ENCODE data around the gene ABHD10.

The ABHD10 gene

DNA sequence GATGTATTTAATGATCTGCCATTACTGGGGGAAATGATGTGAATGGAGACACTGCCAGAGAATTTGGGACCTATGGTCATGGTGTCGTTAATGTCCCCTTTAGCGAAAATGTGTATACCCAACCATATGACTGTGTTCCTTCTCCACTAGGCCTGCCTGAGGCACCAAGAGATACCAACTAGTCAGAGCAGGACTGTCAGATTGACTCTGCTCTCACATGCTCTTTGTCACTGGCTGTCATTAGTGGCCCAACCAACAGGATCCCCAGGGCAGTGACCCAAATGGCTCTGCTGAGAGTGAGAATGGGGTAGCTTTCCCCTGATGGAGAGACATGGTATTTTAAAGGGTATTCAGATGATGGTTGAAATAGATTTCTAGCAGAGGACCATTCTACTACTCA, 22.7 kb downstream of the ABHD10 start:
- no peak for DNase-seq (ENCODE audit: low spot score)

DNA sequence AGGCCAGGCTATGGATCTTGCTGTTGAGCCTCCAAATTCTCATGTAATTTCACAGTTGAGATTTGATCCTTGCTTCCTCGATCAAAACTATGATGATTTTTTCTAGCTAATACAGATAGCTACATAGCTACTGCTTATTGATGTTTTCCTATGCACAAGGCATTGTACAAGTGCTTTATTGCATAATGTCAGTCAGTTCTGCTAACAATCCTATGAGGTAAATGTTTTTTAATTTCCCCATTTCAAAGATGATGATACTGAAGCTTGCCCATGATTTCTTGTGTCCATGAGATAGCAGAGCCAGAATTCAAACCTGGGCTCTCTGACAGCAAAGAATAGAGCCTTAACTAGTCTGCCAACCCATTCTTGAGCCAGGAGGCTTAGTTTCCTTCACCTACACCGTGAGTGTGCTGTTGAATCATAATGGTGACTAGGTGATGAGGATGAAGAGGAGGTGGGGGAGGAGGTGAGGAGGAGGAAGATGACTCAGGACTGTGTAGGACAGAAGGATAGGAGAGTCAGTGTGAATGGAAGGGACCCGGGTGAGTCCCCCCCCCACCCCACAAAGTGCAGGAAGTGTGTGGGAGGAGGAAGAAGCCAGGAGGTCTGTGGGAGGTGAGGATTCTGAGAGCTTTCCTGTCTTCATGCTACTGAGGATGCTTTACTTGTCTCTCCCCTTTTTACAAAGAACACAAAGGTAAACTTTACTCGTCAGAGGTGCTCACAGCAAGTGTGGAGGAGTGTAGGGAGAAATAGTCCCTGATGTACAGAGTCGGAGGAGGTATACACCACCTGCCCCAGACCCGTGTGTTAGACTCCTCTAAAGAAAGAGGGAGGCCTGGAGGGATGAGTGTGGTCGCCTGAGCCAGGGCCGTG, 23.5 kb downstream of the ABHD10 start:
- peak; percentile 95 for DNase-seq (ENCODE audit: low spot score)

DNA sequence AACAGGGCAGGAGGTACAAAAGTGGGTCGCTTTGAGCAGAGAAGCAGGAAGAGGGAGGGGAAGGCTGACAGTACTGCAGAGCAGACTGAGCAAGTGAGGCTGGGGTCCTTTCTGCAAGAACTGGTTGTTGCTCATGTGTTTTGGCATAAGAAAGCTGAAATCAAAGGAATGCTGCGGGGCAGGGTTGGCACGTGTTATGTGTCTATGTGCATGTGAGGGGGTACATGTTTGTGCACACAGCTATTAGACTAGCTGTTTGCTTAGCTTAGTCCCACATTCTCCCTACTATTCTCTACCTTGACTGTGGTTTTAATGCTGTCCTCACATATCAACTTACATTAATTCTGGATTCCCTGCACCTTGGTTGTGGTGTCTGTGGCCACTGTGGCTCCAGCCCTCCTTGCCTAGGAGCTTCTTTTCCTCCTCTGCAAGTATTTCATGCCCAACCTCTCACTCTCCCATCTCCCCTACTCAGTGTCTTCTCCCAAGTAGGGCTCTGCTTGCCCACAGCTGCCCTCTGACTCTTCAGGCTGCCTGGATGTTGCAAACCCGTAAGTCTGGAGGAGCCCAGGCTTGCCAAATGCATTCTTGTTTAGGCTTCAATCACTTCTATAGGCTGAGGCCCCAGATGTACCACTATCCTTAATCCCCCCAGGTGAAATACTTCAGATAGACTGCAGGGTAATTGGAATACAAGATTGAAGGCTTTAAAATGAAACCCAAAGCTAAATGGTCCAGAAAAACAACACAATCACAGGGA, 24.7 kb downstream of the ABHD10 start:
- DNase-seq (ENCODE audit: low spot score) = no peak

DNA sequence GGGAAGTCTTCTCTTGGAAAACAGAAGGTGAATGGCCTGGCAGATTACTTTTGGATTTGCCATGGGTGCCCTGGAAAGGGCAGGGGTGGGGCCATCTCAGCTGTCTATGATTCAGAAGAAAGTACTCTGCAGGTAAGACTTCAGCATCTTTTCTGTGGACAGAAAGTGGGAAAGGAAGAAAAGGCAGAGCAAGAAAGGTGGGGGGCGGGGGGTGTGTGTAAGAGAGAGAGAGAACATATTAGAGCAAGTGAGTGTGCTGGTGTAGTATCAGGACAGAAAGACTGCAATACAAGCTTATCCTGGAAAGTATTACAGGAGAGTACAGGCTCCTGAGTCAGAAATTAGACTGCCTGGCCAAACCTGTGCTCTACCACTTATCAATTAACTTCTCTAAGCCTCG, 25.4 kb downstream of the ABHD10 start:
- peak; percentile 27 for DNase-seq (ENCODE audit: low spot score)

DNA sequence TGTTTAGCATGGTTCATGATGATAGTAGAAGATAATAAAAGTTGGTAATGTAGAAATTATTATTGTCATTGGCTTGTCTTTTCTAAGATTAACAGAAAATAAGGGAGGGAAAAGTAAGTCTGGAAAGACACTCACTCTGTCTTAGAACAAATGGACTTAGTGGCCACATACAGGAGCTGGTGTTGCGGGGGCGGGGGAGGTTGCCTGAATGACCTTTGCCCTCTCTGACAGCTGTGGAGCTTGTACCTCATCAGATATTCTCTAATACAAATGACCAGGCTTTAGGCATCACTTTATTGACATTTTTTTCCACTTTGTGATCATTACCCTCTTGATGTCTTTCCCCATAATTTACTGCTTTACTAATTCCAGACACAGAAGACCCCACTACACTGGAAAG, 25.8 kb downstream of the ABHD10 start:
- DNase-seq (ENCODE audit: low spot score) = no peak

DNA sequence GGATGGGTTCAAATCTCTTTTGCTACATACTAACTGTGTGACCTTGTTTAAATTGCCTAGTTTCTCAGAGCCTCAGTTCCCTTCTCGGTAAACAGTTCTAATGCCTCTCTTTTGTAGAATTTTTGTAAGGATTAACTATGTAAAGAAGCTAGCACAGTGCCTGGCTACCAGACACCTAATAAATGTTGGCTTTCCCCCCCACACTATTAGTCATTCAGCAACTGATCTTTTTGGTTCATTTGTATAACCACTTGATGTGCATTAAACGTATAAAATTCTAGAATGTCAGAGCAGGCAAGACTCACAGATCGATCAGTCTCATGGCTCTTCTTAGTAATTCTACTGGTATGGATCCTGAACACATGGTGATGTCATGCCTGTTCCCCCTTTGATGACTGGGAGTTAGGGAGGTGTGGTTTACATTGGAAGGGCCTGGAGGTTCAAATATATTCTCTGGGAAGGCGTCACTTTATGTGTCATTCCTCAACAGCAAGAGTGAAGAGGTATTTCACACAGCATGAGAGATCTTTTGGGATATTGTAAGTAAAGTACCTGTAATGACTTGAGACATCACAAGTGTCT, 26.4 kb downstream of the ABHD10 start:
- DNase-seq (ENCODE audit: low spot score) = peak; percentile 54

DNA sequence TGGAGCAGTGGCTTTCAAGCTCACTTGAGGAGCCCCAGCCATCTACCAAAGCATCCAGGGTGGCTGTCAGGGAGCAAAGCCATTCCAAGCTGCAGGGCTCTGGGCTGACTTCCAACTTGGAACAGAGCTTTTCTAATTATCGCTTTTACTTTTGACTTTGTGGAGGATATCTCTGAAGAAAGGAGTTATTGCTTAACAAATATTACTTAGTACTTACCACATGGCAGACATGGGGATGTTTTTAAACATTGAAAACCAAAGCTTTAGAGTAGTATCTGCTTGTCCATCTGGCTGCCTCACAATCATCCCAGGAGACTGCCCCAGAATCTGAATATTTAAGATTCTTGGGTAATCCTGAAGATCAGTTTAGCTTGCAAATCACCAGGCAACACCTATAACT, 28.8 kb downstream of the ABHD10 start:
- DNase-seq (ENCODE audit: low spot score) = peak; percentile 27

DNA sequence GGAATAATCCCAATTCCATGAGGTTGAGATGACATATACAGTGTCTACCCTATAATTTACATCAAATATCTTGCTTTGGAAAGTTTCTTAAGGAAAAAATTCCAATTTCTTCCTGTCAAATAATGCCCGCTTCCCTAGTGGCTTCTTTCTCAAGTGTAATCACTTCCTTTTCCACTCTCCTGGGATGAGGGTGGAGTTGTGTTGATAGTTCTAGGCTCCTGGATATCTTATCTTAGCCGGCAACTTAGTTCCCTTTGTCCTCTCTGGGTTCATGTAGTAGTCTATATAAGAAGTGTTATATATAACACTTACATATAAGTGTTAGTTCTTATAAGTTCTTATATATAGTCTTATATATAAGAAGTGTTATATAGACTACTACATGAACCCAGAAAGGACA, 30.8 kb downstream of the ABHD10 start:
- DNase-seq (ENCODE audit: low spot score) = no peak

DNA sequence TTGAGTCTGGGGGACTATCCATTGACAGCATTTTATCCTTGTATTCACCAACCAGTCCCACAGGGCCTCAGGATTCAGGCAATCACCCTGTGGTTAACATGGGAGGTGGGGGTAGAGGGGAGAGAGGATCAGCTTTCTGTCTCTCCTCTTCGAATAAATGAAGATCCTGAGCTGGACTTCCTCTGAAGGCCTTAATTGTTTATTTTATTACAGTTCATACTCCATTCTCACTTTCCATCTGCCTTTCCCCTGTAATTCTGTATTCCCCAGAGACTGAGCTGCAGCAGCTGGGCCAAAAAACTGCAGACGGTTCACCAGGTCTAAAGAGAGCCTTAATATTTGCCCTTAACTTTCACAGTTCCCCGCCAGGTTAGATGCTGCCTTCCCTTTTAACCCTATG, 31.8 kb downstream of the ABHD10 start:
- DNase-seq (ENCODE audit: low spot score) = no peak

DNA sequence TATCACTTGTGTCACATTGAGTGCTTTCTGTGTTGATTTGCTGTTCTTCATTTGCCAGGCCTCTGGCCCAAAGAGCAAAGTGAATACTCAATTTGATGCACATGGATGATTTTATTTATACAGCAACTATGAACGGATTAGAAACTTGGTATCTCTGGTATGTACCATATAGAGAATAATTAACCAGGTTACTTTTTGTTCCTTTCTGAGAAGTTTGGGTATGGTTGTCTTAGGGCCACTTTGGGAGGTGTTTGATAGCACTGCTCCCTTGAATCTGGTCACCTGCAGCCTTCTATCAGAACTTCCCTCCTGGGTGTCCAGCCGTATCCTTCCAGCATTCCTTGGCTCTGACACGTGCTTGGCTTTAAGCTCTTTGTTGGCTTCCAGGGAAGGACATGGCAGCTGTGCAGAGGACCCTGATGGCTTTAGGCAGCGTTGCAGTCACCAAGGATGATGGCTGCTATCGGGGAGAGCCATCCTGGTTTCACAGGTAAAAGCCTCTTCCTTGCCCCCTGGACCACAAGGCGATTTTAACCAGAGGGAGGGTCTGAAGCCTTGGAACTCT, 32.6 kb downstream of the ABHD10 start:
- peak; percentile 73 for DNase-seq (ENCODE audit: low spot score)

DNA sequence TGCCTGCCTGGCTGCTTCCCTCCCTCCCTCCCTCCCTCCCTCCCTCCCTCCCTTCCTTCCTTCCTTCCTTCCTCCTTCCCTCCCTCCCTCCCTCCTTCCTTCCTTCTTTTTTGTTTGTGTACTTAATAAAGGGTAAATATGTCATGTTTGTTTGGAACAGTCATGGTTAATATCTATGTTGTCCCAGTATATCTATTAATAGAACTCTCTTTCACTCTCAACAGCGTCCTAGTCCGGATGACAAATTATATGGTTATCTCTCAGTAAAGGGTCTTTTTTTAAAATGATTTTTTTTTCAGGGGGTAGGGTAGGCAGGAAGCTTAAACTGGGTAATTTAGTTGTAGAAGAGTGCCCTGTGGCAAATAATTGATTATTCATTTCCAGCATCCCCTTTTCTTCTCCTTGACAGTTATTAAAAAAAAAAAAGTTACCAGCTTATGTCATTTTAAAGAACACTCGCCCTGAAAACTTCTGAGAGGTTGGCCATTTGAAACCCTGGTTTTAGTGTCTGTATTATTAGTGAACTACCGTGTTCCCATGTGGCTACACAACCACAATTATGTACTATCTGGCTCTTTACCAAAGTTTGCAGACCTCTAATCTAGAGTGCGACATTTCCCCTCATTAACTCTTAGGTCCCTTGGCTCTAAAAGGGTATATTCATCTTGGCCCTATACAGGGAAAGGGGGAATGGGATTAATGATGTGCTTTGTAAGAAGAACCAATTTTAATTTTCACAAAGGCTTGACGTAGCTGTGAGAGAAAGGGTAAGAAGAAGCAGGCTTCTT, 33.6 kb downstream of the ABHD10 start:
- DNase-seq (ENCODE audit: low spot score) = no peak

DNA sequence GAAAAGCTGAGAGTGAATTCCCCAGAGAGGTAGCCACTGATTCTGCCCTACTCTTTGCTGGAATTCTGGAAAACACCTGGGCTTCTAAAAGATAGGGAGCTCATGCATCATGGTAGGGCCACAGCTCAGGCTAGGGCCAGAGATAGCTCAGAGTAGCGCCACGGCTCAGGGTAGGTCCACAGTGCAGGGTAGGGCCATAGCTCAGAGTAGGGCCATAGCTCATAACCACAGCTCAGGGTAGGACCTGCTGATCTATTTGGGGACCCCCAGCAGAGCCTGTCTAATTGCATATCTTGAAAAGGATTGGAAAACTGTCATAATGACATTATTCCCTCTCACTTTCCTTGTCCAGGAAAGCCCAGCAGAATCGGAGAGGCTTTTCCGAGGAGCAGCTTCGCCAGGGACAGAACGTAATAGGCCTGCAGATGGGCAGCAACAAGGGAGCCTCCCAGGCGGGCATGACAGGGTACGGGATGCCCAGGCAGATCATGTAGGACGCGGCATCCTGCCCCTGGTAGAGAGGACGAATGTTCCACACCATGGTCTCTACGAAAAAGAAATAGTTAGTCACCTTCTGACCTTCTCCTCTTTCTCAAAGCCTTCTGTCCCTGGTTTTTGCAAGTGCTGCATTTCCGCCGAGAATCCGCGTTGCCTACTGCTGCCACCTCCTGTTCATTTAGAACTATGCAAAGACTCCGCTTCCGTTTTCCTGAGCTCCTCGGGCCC, 34.4 kb downstream of the ABHD10 start:
- peak; percentile 82 for DNase-seq (ENCODE audit: low spot score)

DNA sequence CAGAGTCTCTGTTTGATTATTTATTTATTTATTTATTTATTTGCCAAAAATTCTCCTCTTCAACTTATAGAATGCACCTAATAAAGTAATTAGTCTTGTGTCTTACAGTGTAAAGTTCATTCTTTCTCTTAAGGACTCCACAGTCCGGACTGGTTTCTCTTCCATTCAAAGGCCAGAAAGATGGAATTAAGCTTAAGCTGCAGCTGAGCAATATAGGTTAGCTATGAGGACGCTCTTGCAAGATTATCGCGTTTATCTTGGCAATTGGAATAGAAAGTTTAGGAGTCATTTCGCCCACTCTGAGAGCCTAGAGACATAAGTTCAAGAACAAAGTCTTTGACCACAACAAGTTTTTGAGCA, 34.9 kb downstream of the ABHD10 start:
- DNase-seq (ENCODE audit: low spot score) = no peak

DNA sequence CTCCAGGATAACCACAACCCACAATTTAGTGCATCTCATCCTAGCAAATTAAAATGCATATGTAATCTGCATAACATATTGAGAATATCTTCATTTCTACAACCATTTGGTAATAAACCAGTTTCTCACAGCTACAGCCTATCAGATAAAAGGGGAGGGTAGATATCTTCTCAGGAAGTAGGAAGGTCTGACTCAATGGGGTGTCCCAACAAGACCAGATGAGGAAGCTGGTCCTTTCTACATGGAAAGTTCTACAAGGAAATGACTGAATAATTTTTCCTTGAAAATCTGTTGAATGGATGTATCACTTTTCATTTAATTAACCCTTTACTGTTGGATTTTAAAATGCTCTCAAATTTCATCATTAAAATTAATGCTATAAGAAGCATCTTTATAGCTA, 38.3 kb downstream of the ABHD10 start:
- peak; percentile 50 for DNase-seq (ENCODE audit: low spot score)

DNA sequence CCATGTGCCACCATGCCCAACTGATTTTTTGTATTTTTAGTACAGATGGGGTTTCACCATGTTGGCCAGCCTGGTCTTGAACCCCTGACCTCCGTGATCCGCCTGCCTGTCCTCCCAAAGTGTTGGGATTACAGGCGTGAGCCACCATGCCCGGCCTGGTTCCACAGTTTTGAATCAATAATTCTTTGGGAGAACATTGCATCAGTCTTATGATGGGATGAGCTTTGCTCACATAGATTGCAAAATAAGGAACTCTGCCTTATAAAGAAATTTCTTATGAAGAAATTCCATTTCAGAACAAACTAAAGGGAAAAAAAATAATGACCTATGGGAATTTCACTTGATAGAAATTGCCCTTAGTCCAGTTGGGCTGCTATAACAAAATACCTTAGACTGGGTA, 39.9 kb downstream of the ABHD10 start:
- DNase-seq (ENCODE audit: low spot score) = no peak

DNA sequence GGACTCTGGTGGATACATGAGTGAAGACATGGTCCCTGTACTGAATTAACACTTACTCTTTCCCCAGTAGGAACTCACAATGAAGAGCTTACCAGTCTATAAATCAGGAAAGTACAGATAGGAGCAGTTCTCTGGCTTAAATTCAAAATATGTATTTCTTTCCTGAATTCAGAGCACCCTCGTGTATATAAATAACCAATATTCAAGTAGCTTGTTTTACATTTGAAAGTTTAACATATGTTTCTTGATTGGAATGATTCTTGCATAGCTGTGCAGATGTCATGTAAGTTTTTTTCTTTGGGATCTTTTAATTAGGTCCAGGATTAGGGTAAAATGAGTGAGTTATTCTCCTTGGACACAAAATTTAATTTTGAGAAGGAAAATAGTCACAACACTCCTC, 40.9 kb downstream of the ABHD10 start:
- no peak for DNase-seq (ENCODE audit: low spot score)

DNA sequence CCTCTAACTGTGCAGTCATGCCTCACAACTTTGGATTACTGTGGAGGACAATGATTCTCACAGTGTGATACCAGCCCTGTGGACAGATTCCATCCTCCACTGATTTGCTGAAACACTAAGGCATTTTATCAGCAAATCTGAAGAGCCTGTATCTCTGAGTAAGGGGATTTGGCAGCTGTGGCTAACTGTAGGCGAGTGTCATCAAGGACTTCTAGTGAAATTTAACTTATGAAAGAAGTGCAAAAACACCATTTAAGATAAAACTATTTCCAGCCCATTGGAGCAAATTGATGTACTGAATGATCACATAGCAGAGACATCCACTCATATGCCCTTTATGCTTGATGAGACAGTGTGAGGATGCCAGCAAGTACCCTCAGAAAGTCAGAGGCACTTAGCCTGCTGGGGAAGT, 41.9 kb downstream of the ABHD10 start:
- DNase-seq (ENCODE audit: low spot score) = peak; percentile 87

DNA sequence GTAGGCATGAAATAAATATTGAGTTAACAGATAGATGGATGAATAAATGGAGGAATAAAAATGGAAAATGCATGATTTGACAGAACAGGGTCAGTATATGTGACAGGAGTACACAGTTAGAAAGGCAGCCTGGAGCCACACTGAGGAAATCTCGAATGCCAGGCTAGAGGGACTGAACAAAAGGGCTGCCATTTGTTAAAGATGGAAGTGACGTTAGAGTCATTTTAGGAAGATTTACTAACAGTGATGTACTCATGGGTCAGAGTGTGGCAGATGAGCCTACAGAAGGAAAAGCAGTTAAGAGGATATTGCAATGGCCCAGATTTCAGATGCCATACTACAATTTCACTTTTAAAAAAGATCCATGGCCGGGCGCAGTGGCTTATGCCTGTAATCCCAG, 48.3 kb downstream of the ABHD10 start:
- no peak for DNase-seq (ENCODE audit: low spot score)

DNA sequence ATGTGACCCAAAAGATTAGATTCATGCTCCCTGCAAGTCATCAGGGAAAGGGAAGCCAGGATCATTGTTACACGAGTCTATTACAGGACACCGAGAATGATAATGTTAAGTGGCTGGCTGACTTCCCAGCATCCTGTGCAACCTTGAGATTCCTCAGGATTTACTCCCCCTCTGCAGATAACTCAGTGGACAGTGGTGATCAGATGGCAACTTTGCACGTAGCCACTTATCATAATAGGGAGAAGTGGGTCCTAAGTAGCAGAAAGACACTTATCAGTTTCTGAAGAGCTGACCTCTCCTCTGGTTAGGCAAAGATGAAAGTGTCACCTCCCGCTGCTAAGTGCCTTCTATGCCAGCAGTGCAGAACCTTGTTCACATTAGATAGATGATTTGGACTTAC, 49.0 kb downstream of the ABHD10 start:
- DNase-seq (ENCODE audit: low spot score) = no peak

DNA sequence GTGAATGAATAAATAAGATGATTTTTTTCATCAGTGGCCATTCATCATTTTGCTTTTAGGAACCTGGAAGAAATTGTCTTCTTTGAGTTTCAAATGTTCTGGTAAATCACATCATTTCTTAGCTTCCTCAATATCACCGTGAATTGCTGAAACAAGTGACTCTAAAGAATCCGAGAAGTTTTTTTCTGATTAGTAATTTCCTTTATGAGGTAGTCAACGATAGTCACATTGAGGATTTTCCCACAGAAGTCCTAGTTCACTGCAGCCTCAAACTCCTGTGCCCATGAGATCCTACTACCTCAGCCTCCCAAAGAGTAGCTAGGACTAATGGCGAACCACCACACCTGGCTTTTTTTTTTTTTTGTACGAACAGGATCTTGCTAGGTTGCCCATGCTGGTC, 52.1 kb downstream of the ABHD10 start:
- no peak for DNase-seq (ENCODE audit: low spot score)

DNA sequence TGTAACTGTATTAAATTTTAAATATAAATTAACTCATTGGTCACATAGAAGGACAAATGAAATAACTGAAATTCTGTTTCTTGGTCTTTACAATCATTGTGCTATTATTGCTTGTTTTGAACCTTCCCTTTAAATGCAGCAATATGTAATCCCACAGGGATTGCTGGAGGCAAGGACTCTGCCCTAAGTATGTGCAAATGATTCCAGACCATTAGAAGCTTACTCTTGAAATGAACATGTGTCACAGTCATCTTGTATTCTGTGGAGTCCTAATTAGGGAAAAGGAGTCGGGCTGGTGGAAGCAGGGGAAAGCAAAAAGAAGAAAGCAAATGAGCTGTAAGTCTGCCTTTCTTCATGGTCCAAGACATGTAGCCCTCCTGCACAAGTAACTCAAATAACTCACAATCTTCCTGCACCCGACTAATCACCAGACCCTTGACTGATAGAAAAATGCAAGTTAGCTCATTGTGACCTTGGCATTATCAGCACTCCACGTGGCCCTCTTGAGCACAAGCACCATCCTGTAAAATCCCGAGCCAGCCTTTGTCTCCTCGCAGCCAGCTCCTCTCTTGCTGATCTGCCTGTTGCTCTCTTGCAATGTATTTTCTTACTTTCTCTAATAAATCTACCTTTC, 53.4 kb downstream of the ABHD10 start:
- no peak for DNase-seq (ENCODE audit: low spot score)
